RCC 7860 (cell line): ENCODE data around the gene UQCRH.
"Not testable (repeated sequence)": the region's sequence is repeated elsewhere in the genome, so short reads cannot be mapped to it uniquely, and the experiment has no call there.

Source experiments
- DNase-seq: peaks from one replicate; pipeline ENCODE4 v3.0.0-alpha.2; 2015; ENCODE audit warnings: low spot score
- FAIRE-seq: peaks from 2 replicates; lab custom pipeline; 2012; peaks lifted over from hg19 to GRCh38; lab: Jason Lieb, UNC

UQCRH gene

GRCh38 chr1:46331786-46332540, 28.5 kb downstream of the UQCRH start:
- peak; percentile 91 for FAIRE-seq
- DNase-seq = peak; percentile 81

- FAIRE-seq = peak; percentile 70
These were observed 30.0 kb downstream of the UQCRH start for GRCh38 chr1:46333300-46334029.

GRCh38 chr1:46334030-46334384, 30.5 kb downstream of the UQCRH start:
- no peak for FAIRE-seq
- DNase-seq = no peak

More at GRCh38 chr1:46333300-46334029, 30.0 kb downstream of the UQCRH start:
- peak; percentile 60 for DNase-seq

- no peak for FAIRE-seq
These were observed 31.6 kb downstream of the UQCRH start for GRCh38 chr1:46335081-46335480.

GRCh38 chr1:46337409-46337808, 33.9 kb downstream of the UQCRH start:
- not testable (repeated sequence) for FAIRE-seq, DNase-seq

More at GRCh38 chr1:46335081-46335480, 31.6 kb downstream of the UQCRH start:
- no peak for DNase-seq

- FAIRE-seq = peak; percentile 69
- DNase-seq = peak; percentile 90
These were observed 37.1 kb downstream of the UQCRH start, which contains the start of gene NSUN4 for GRCh38 chr1:46340404-46341221. NSUN4 (plus strand) TSS chr1:46340807; CDS start chr1:46340827, 20 bp downstream.

- DNase-seq (no peak), FAIRE-seq (no peak)
These were observed 38.0 kb downstream of the UQCRH start for GRCh38 chr1:46341222-46342083.

GRCh38 chr1:46342084-46342656, 38.7 kb downstream of the UQCRH start:
- peak; percentile 71 for DNase-seq

GRCh38 chr1:46342677-46343350, 39.3 kb downstream of the UQCRH start:
- no peak for FAIRE-seq
- DNase-seq = no peak

More at GRCh38 chr1:46342084-46342656, 38.7 kb downstream of the UQCRH start:
- FAIRE-seq = peak; percentile 68

- DNase-seq (no peak), FAIRE-seq (no peak)
These were observed 39.8 kb downstream of the UQCRH start for GRCh38 chr1:46343351-46343695.

GRCh38 chr1:46343705-46344104, 40.2 kb downstream of the UQCRH start:
- FAIRE-seq (no peak), DNase-seq (no peak)

GRCh38 chr1:46344481-46344880, 41.0 kb downstream of the UQCRH start:
- DNase-seq (no peak), FAIRE-seq (no peak)

GRCh38 chr1:46345281-46345680, 41.8 kb downstream of the UQCRH start:
- DNase-seq = no peak
- FAIRE-seq = no peak

GRCh38 chr1:46352363-46352762, 48.9 kb downstream of the UQCRH start:
- DNase-seq = no peak
- FAIRE-seq = no peak

GRCh38 chr1:46355920-46356319, 52.4 kb downstream of the UQCRH start:
- not testable (repeated sequence) for FAIRE-seq

GRCh38 chr1:46362158-46362557, 58.7 kb downstream of the UQCRH start:
- FAIRE-seq (no peak), DNase-seq (no peak)

More at GRCh38 chr1:46355920-46356319, 52.4 kb downstream of the UQCRH start:
- not testable (repeated sequence) for DNase-seq

- no peak for DNase-seq
- FAIRE-seq = no peak
These were observed 59.6 kb downstream of the UQCRH start for GRCh38 chr1:46363121-46363520.

- FAIRE-seq (no peak), DNase-seq (no peak)
These were observed 61.1 kb downstream of the UQCRH start for GRCh38 chr1:46364612-46365011.

GRCh38 chr1:46365796-46366195, 62.3 kb downstream of the UQCRH start:
- not testable (repeated sequence) for FAIRE-seq, DNase-seq
